NCI-H146 treated with DMSO at 0.1 percent for 48 hours (cell line): ENCODE results near the gene TSPO2.

Experiments
- DNase-seq: peaks from one replicate; lab custom pipeline; 2025; ENCODE audit not compliant: unreplicated experiment; lab: John Stamatoyannopoulos, UW

TSPO2 gene

GRCh38 chr6:41027241-41027640, 15.0 kb upstream of the TSPO2 start:
- DNase-seq: no peak

- DNase-seq: peak; percentile 80
These were observed 14.3 kb upstream of the TSPO2 start for GRCh38 chr6:41027799-41028560.

- peak; percentile 71 for DNase-seq
These were observed 13.5 kb upstream of the TSPO2 start for GRCh38 chr6:41028561-41029412.

GRCh38 chr6:41032830-41033229, 9.4 kb upstream of the TSPO2 start:
- DNase-seq: no peak

GRCh38 chr6:41033776-41034175, 8.5 kb upstream of the TSPO2 start:
- no peak for DNase-seq

- no peak for DNase-seq
These were observed 6.1 kb upstream of the TSPO2 start for GRCh38 chr6:41036186-41036585.

- no peak for DNase-seq
These were observed 5.7 kb upstream of the TSPO2 start for GRCh38 chr6:41036601-41037000.

- no peak for DNase-seq
These were observed 5.0 kb upstream of the TSPO2 start for GRCh38 chr6:41037107-41037900.

GRCh38 chr6:41038205-41038604, 4.1 kb upstream of the TSPO2 start:
- DNase-seq: no peak

GRCh38 chr6:41039060-41039998, 2.9 kb upstream of the TSPO2 start, which contains the start of gene UNC5CL:
Gene UNC5CL (minus strand): TSS chr6:41039221. CDS start chr6:41035074, 4,147 bp downstream.
- DNase-seq: peak; percentile 72

GRCh38 chr6:41040101-41040939, 1.9 kb upstream of the TSPO2 start:
- no peak for DNase-seq

GRCh38 chr6:41040940-41041536, 1.2 kb upstream of the TSPO2 start:
- DNase-seq: no peak

- no peak for DNase-seq
These were observed 884 bp downstream of the TSPO2 start for GRCh38 chr6:41043151-41043550.

GRCh38 chr6:41045664-41046063, 3.4 kb downstream of the TSPO2 start:
- DNase-seq: no peak

GRCh38 chr6:41046084-41046483, 3.8 kb downstream of the TSPO2 start:
- no peak for DNase-seq

- no peak for DNase-seq
These were observed 5.0 kb downstream of the TSPO2 start for GRCh38 chr6:41047306-41047705.

- no peak for DNase-seq
These were observed 5.8 kb downstream of the TSPO2 start for GRCh38 chr6:41047745-41048732.

GRCh38 chr6:41049521-41049920, 7.3 kb downstream of the TSPO2 start:
- no peak for DNase-seq
